K562 (cell line): Measurements from ENCODE around the gene TNFAIP8L1. TPM values are rescaled to one million over a fixed set of nuclear protein-coding genes. Genes with fewer than 3 reads are reported as not detected.

Experiments
- ATAC-seq: fragments of 200-7000 bp; cut with Tn5 transposase; 3 replicates; pipeline ENCODE4 v1.9.1; 2020; ENCODE audit warnings: moderate library complexity
- BruUV-seq: library from RNA; stranded (reverse); fragments of 400-500 nt; replicated peaks from 2 replicates; lab custom pipeline; 2021; lab: Mats Ljungman, UMichigan
- CTCF ChIA-PET: fragments of 300-600 bp; formaldehyde crosslinking; extraction: SDS; loops from one replicate; lab custom pipeline; 2021; ENCODE audit warnings: low intra/inter-chr PET ratio; lab: Yijun Ruan, JAX
- POLR2A ChIA-PET: fragments of 300-600, 350-650 bp; sonication (Branson Sonifier 250); formaldehyde crosslinking; extraction: SDS; loops from one replicate; lab custom pipeline; 2021; ENCODE audit warnings: antibody characterized with exemption, inconsistent platforms; lab: Yijun Ruan, JAX
- DNase-seq, 4 experiments: peaks; one replicate each; pipeline versions ENCODE4 v3.0.0 to v3.0.0-alpha.2; 2011 to 2018; ENCODE audit warnings: low spot score in 3 of 4, mixed read lengths in 3 of 4; ENCODE audit errors: extremely low read depth in 1 of 4
- FAIRE-seq: peaks from 2 replicates; lab custom pipeline; 2011; peaks lifted over from hg19 to GRCh38; lab: Jason Lieb, UNC
- H2AFZ ChIP-seq: 2 replicates; pipeline ENCODE4 v1.6.0; 2011; ENCODE audit warnings: low read depth, low read length, control low read depth, inconsistent platforms
- H3K27ac ChIP-seq: fragments of 200-600 bp; 3 replicates; pipeline ENCODE4 v1.8.0; 2011; ENCODE audit warnings: low read depth, mild to moderate bottlenecking, control low read depth, inconsistent platforms, low read length, moderate library complexity, mixed read lengths; ENCODE audit errors: extremely low read depth
- H3K27me3 ChIP-seq, 2 experiments: fragments of 300-600 bp in 1 of 2; 2 replicates in 1 of 2; 3 replicates in 1 of 2; pipeline versions ENCODE4 v1.6.0 to v1.8.0; 2011; ENCODE audit warnings: inconsistent platforms in 2 of 2, low read length in 2 of 2, mild to moderate bottlenecking in 1 of 2, mixed read lengths in 1 of 2, moderate library complexity in 1 of 2; ENCODE audit not compliant: control insufficient read depth in 2 of 2, insufficient read depth in 2 of 2
- H3K36me3 ChIP-seq: fragments of 300-600 bp; 3 replicates; pipeline ENCODE4 v1.8.0; 2011; ENCODE audit warnings: mild to moderate bottlenecking, low read length, inconsistent platforms; ENCODE audit not compliant: control insufficient read depth, insufficient read depth
- H3K4me1 ChIP-seq, 2 experiments: fragments of 200-600 bp in 1 of 2; replicated peaks in 1 of 2; 2 replicates in 1 of 2; 3 replicates in 1 of 2; pipeline versions ENCODE4 v1.5.1 to v1.8.0; 2011; ENCODE audit warnings: inconsistent platforms in 2 of 2, low read length in 2 of 2, mild to moderate bottlenecking in 1 of 2, mixed read lengths in 1 of 2, moderate library complexity in 1 of 2; ENCODE audit not compliant: control insufficient read depth in 2 of 2, insufficient read depth in 2 of 2
- H3K4me2 ChIP-seq: 2 replicates; pipeline ENCODE4 v1.6.1; 2011; ENCODE audit warnings: low read length, control low read depth, inconsistent platforms, mixed read lengths; ENCODE audit not compliant: insufficient read depth
- H3K4me3 ChIP-seq: fragments of 200-600 bp; sonication (generic), shearing (Covaris generic); 2 replicates; pipeline ENCODE4 v1.5.1; 2016; ENCODE audit warnings: control low read depth, inconsistent platforms
- H3K79me2 ChIP-seq: fragments of 200-600 bp; 3 replicates; pipeline ENCODE4 v1.8.0; 2011; ENCODE audit warnings: low read length, inconsistent platforms; ENCODE audit not compliant: control insufficient read depth, insufficient read depth
- H3K9ac ChIP-seq, 2 experiments: 2 replicates each; pipeline versions ENCODE4 v1.6.0 to v1.6.1; 2011; ENCODE audit warnings: low read depth in 2 of 2, low read length in 2 of 2, control low read depth in 1 of 2, inconsistent platforms in 1 of 2, mild to moderate bottlenecking in 1 of 2, mixed read lengths in 1 of 2; ENCODE audit not compliant: insufficient read depth in 1 of 2
- H3K9me1 ChIP-seq: one replicate; pipeline ENCODE4 v1.6.0; 2011; ENCODE audit warnings: inconsistent platforms, mild to moderate bottlenecking, low read length, moderate library complexity; ENCODE audit not compliant: control insufficient read depth, insufficient read depth
- H3K9me3 ChIP-seq: replicated peaks from 2 replicates; pipeline ENCODE4 v1.5.1; 2011; ENCODE audit warnings: low read depth, low read length, inconsistent platforms; ENCODE audit not compliant: control insufficient read depth, insufficient read depth
- H4K20me1 ChIP-seq: replicated peaks from 2 replicates; pipeline ENCODE4 v1.6.1; 2011; ENCODE audit warnings: low read length, inconsistent platforms, mixed read lengths; ENCODE audit not compliant: control insufficient read depth, insufficient read depth
- CHD1 ChIP-seq: fragments of 200-600 bp; sonication (generic); IDR thresholded peaks from one replicate; pipeline ENCODE4 v1.6.1; 2012; ENCODE audit warnings: mild to moderate bottlenecking, moderate library complexity, low read length, inconsistent platforms
- CREB1 ChIP-seq, 2 experiments: sonication (generic) in 1 of 2; formaldehyde crosslinking in 1 of 2; IDR thresholded peaks; 2 replicates each; pipeline versions ENCODE4 v1.6.1 to v1.8.0; 2012 to 2022; ENCODE audit warnings: inconsistent platforms in 1 of 2, mild to moderate bottlenecking in 1 of 2, missing genetic modification reagents in 1 of 2, moderate library complexity in 1 of 2
- EWSR1 ChIP-seq: fragments of 450-650 bp; IDR thresholded peaks from 2 replicates; pipeline ENCODE4 v1.6.1; 2018; ENCODE audit warnings: borderline replicate concordance, mild to moderate bottlenecking, low read depth, moderate library complexity; ENCODE audit not compliant: partially characterized antibody
- HINFP ChIP-seq: fragments of 450-650 bp; conservative IDR thresholded peaks from 2 replicates; pipeline ENCODE4 v1.6.1; 2016; ENCODE audit warnings: missing genetic modification characterization, low read depth, mild to moderate bottlenecking, control low read depth, missing compliant biosample characterization
- MCM2 ChIP-seq: fragments of 450-650 bp; IDR thresholded peaks from 2 replicates; pipeline ENCODE4 v1.6.1; 2017; ENCODE audit warnings: low read depth, mild to moderate bottlenecking
- SMAD1 ChIP-seq: fragments of 150-350 bp; IDR thresholded peaks from 2 replicates; pipeline ENCODE4 v1.6.1; 2014; ENCODE audit warnings: low read length, low read depth; ENCODE audit not compliant: partially characterized antibody
- ZFX ChIP-seq: sonication (generic); formaldehyde crosslinking; IDR thresholded peaks from 2 replicates; pipeline ENCODE4 v1.8.0; 2022; ENCODE audit warnings: mild to moderate bottlenecking, missing genetic modification reagents, moderate library complexity
- ZNF274 ChIP-seq: IDR thresholded peaks from 2 replicates; pipeline ENCODE4 v1.6.1; 2011; ENCODE audit warnings: low read depth, mild to moderate bottlenecking, low read length, moderate library complexity, borderline replicate concordance
- WGBS: fragments of 100-300 bp; shearing (Covaris generic); methylation state at CpG from one replicate; pipeline ENCODE4 v1.1.6; 2016; ENCODE audit warnings: low coverage, mixed read lengths; ENCODE audit not compliant: insufficient coverage; ENCODE audit errors: missing lambda C conversion rate; 5-methylcytosine and 5-hydroxymethylcytosine counted together
- in situ Hi-C: fragments of 300-500 bp; cut with MboI; formaldehyde crosslinking; loops from 4 replicates; pipeline ENCODE4 v1.15.0; 2018; ENCODE audit warnings: inconsistent platforms, mixed read lengths
- intact Hi-C: fragments of 100-400 bp; cut with micrococcal nuclease; formaldehyde crosslinking; loops from 2 replicates; pipeline ENCODE4 v1.14.2; 2022
- polyA plus RNA-seq, 8 experiments: library from polyadenylated mRNA; depleted of rRNA in 4 of 8; stranded (reverse) in 5 of 8; unstranded in 3 of 8; fragments of >200 nt; fragmentation: Nextera tagmentation in 2 of 8; fragmentation: Illumina TruSeq in 1 of 8; extraction: Ambion mirVana in 2 of 8; extraction: Trizol in 1 of 8; gene quantifications; 2 replicates each; pipeline versions ENCODE4 v1.2.1 to v1.2.3, GENCODE V29; 2011 to 2014; ENCODE audit warnings: inconsistent platforms in 1 of 8, missing spikeins in 1 of 8
- total RNA-seq, 7 experiments: library from RNA; depleted of rRNA in 6 of 7; stranded (reverse); fragments of >200 nt in 6 of 7; fragmentation: Illumina TruSeq in 2 of 7; extraction: Trizol in 2 of 7; gene quantifications; 2 replicates each; pipeline versions ENCODE4 v1.2.1 to v1.2.3, GENCODE V29; 2011 to 2021; ENCODE audit warnings: low replicate concordance in 1 of 7

Gene TNFAIP8L1
- total and polyA plus RNA-seq, 9 of the 15 experiments (the other 6 are each of a cell fraction or from before 2014, with no cell fraction given) = 0.69 to 9.3 (median 4.9) TPM

GRCh38 chr19:4697304-4697703 lies 58.0 kb downstream of the TNFAIP8L1 start:
- Histone ChIP-seq H3K36me3 (peaks cover 92% of the 10 kb centered on the region; the same call in 2 of the 3 replicates), H3K4me3 (no peak overlapping the region), H4K20me1 (no peaks in the 10 kb centered on the region), H3K27me3 (no peaks in the 10 kb centered on the region)
- CTCF ChIA-PET = no interaction called here
- no TSS peak for BruUV-seq
- in situ Hi-C loops = no loop called here
- intact Hi-C loops = no loop called here
- TF ChIP-seq EWSR1 (no peak), SMAD1 (no peak), CHD1 (no peak), ZNF274 (no peak), MCM2 (no peak), ZFX (CRISPR knock-in tag) (no peak), CREB1 (IDR thresholded peaks at IDR 0.05) (no peak), CREB1 (CRISPR knock-in tag; IDR thresholded peaks at IDR 0.05) (no peak), HINFP (tag) (no peak)
- TF ChIP-seq, all 486 proteins: peak for 0
- no peak for FAIRE-seq
- Histone ChIP-seq H3K9ac (no peak overlapping the region), H3K4me2 (no peak overlapping the region), H3K9me1 (no peaks in the 10 kb centered on the region), H2AFZ (no peak overlapping the region), H3K9me3 (no peaks in the 10 kb centered on the region), H3K79me2 (no peaks in the 10 kb centered on the region), H3K4me1 (peaks cover 0 to 17% of the 10 kb centered on the region in 2 experiments; a peak in 2 of 5 replicates), H3K27ac (no peak overlapping the region)
- no peak for DNase-seq
- WGBS = 91% methylated on average over 11 of the region's 14 CpGs
- POLR2A ChIA-PET = interaction anchor here (0.6 kb wide), 1 partner anchor 19 kb away, joined by 3 read pairs; no protein-coding TSS in a partner anchor
- no peak for ATAC-seq
